Muscle of leg (tissue), 11 donors: ENCODE measurements around the gene ZNF771. TPM values are rescaled to one million over a fixed set of nuclear protein-coding genes. Genes with fewer than 3 reads are reported as not detected.

Experiments used
- DNase-seq: peaks from one replicate; pipeline ENCODE4 v3.0.0; 2013
- H3K27ac ChIP-seq: one replicate; pipeline ENCODE4 v1.5.1; 2013; ENCODE audit warnings: mild to moderate bottlenecking, low read length, control low read depth
- H3K27me3 ChIP-seq: one replicate; pipeline ENCODE4 v1.6.1; 2013; ENCODE audit warnings: low read length; ENCODE audit not compliant: control insufficient read depth, insufficient read depth
- H3K36me3 ChIP-seq: one replicate; pipeline ENCODE4 v1.6.1; 2013; ENCODE audit warnings: low read length; ENCODE audit not compliant: control insufficient read depth, insufficient read depth
- H3K4me1 ChIP-seq: one replicate; pipeline ENCODE4 v1.6.1; 2013; ENCODE audit warnings: low read length; ENCODE audit not compliant: control insufficient read depth, insufficient read depth
- H3K4me3 ChIP-seq: one replicate; pipeline ENCODE4 v1.5.1; 2013; ENCODE audit warnings: low read length, control low read depth
- H3K9me3 ChIP-seq: replicated peaks from 2 replicates; pipeline ENCODE4 v1.6.1; 2013; ENCODE audit warnings: low read depth, low read length; ENCODE audit not compliant: control insufficient read depth
- WGBS: methylation state at CpG from one replicate; pipeline ENCODE4 v1.1.5; 2013; ENCODE audit warnings: missing lambda C conversion rate; ENCODE audit not compliant: insufficient coverage; 5-methylcytosine and 5-hydroxymethylcytosine counted together
- polyA plus RNA-seq, 8 donors: library from polyadenylated mRNA; unstranded; fragments of 120-200 nt; gene quantifications; one replicate each; pipeline versions ENCODE4 v1.2.1 to v1.2.3, GENCODE V29; 2013; ENCODE audit warnings: inconsistent platforms in 1 of 8, low replicate concordance in 1 of 8; ENCODE audit not compliant: insufficient read length in 8 of 8, insufficient read depth in 1 of 8
- total RNA-seq: library from RNA; stranded (reverse); fragments of 120-200 nt; gene quantifications from one replicate; pipeline ENCODE4 v1.2.4, GENCODE V29; 2013

Gene ZNF771
- total and polyA plus RNA-seq, 9 donors: 4.4 to 8.1 (median 6.9) TPM

DNA sequence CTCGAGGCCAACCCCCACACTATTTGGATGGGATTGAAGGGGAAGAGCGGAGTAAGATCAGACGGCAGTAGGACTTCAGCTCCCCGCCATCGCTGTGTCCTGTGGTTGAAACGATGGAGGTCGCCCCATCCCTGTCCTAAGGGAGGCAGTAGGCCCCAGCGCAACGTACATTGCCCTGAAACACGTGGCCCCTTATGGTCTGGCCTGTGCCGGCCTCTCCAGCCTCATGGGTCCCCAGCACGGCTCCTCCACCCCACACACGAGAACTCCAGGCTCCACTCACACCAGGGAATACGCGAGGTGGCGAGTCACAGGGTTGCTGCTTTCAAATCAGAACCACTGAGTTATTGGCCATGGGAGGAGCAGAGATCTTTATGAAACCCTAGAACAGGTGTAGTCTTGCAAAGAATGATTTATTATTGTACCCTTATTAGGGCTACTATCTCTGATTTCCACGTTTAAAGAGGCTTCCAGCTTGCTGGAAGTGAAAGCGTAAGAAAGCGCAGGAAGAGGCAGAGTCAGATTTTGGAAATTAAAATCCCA lies 23.1 kb downstream of the ZNF771 start:
- 25% methylated on average over 11 of the region's 19 CpGs for WGBS

DNA sequence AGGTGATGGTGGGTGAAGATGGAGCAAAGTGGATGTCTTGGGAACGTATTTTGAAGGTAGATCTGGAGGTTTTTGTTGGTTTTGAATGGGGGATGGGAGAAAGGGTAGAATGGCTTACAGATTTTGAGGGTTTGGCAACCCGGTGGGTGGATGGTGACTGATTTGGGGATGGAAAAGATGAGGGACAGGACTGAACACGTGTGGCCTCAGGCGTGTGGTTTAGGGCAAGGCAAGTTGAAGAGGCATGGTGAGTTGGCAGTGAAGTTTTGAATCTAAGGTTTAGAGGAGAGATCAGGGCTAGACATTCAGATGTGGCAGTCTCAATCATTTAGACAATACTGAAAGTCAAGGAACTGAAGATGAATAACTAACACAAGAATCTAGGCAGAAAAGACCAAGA lies 27.4 kb downstream of the ZNF771 start:
- no peaks in the 10 kb centered on the region for H3K9me3 ChIP-seq
- WGBS: 66% methylated on average over 4 of the region's 4 CpGs
- no peak overlapping the region for H3K27ac ChIP-seq
- DNase-seq: no peak
- H3K36me3 ChIP-seq: no peaks in the 10 kb centered on the region
- no peaks in the 10 kb centered on the region for H3K27me3 ChIP-seq
- peaks cover 7% of the 10 kb centered on the region for H3K4me1 ChIP-seq
- H3K4me3 ChIP-seq: no peak overlapping the region

More for the DNA sequence above, 23.1 kb downstream of the ZNF771 start:
- Histone ChIP-seq H3K9me3 (no peaks in the 10 kb centered on the region), H3K27me3 (no peaks in the 10 kb centered on the region), H3K4me1 (peaks cover 16% of the 10 kb centered on the region), H3K27ac (peak overlapping the region; percentile 77), H3K36me3 (peaks cover 14% of the 10 kb centered on the region), H3K4me3 (peak overlapping the region; percentile 93)
- DNase-seq: no peak

GRCh38 chr16:30437511-30438046 lies 30.2 kb downstream of the ZNF771 start:
- Histone ChIP-seq H3K27ac (no peak overlapping the region), H3K27me3 (no peaks in the 10 kb centered on the region), H3K4me1 (no peaks in the 10 kb centered on the region), H3K9me3 (no peaks in the 10 kb centered on the region), H3K4me3 (no peak overlapping the region), H3K36me3 (no peaks in the 10 kb centered on the region)
- no peak for DNase-seq
- 79% methylated on average over 2 of the region's 3 CpGs for WGBS

DNA sequence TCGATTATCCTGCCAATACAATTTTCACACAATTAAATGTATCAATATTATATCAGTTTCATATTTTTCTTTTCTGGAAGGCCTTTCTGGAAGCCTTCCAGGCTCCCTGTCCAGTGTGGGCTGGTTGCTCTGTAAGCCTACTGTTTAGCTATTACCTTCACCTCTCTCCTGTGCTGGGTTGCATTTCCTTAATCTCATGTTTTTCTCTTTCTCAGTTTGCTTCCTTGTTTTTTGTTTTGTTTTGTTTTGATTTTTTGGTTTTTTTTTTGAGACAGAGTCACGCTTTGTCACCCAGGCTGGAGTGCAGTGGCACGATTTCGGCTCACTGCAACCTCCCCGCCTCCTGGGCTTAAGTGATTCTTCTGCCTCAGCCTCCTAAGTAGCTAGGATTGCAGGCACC lies 31.4 kb downstream of the ZNF771 start:
- no peak overlapping the region for H3K27ac ChIP-seq
- no peaks in the 10 kb centered on the region for H3K4me1 ChIP-seq
- 81% methylated on average over 4 of the region's 5 CpGs for WGBS
- no peak for DNase-seq
- no peaks in the 10 kb centered on the region for H3K9me3 ChIP-seq
- H3K4me3 ChIP-seq: no peak overlapping the region
- peaks cover 2% of the 10 kb centered on the region for H3K36me3 ChIP-seq
- H3K27me3 ChIP-seq: no peaks in the 10 kb centered on the region

DNA sequence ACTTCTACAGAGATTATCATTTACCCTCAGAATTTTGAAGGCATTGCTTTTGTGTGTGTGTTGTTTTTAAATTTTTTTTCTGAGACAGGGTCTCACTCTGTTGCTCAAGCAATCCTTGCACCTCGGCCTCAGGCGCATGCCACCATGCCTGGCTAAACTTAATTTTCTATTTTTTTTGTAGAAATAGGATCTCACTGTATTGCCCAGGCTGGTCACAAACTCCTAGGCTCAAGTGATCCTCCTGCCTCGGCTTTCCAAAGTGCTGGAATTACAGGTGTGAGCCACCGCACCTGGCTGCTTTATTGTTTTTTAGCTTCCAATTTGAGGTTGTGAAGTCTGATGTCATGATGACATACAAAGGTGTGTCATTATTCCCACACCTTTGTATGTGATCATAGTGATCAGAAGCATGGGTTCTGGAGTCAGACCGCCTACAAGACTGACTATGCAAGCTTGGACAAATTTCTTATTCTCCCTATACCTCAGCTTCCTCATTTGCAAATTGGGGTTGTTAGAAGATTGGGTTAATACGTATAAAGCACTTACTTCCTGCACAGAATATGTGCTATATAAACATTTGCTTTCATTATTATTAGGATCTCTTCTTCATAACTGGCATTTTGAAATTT lies 32.4 kb downstream of the ZNF771 start:
- Histone ChIP-seq H3K9me3 (no peaks in the 10 kb centered on the region), H3K36me3 (peaks cover 11% of the 10 kb centered on the region), H3K4me3 (no peak overlapping the region), H3K27ac (no peak overlapping the region), H3K27me3 (no peaks in the 10 kb centered on the region), H3K4me1 (peaks cover 4% of the 10 kb centered on the region)
- no peak for DNase-seq
- WGBS: no CpG with 5 or more reads among the region's 6 CpGs

GRCh38 chr16:30443631-30444030 lies 36.2 kb downstream of the ZNF771 start:
- Histone ChIP-seq H3K27me3 (no peaks in the 10 kb centered on the region), H3K4me3 (no peak overlapping the region), H3K4me1 (peaks cover 13% of the 10 kb centered on the region), H3K36me3 (peaks cover 11% of the 10 kb centered on the region), H3K27ac (no peak overlapping the region), H3K9me3 (no peaks in the 10 kb centered on the region)
- no peak for DNase-seq
- no CpG with 5 or more reads among the region's 2 CpGs for WGBS

GRCh38 chr16:30444231-30445148 lies 37.1 kb downstream of the ZNF771 start:
- H3K4me3 ChIP-seq: peak overlapping the region; percentile 75
- WGBS: 93% methylated on average over 28 of the region's 29 CpGs
- peaks cover 13% of the 10 kb centered on the region for H3K4me1 ChIP-seq
- no peaks in the 10 kb centered on the region for H3K9me3 ChIP-seq
- H3K27me3 ChIP-seq: no peaks in the 10 kb centered on the region
- no peak for DNase-seq
- peaks cover 11% of the 10 kb centered on the region for H3K36me3 ChIP-seq
- H3K27ac ChIP-seq: peak overlapping the region; percentile 95

DNA sequence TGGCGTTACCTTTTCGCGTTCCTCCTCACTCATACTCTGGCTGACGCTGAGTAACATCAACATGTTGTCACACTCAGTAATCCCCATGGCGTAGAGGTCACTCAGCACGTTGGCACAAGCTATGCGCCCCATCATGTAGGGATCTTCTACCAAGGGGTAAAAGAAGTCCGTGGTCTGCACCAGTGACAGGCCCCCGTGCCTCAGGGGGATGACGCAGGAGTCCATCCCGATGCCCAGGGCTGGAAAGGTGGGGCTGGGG lies 37.7 kb downstream of the ZNF771 start:
- Histone ChIP-seq H3K4me1 (peaks cover 13% of the 10 kb centered on the region), H3K9me3 (no peaks in the 10 kb centered on the region), H3K4me3 (peak overlapping the region; percentile 75), H3K36me3 (peaks cover 11% of the 10 kb centered on the region), H3K27me3 (no peaks in the 10 kb centered on the region), H3K27ac (peak overlapping the region; percentile 95)
- DNase-seq: no peak
- WGBS: 39% methylated on average over 11 of the region's 11 CpGs

DNA sequence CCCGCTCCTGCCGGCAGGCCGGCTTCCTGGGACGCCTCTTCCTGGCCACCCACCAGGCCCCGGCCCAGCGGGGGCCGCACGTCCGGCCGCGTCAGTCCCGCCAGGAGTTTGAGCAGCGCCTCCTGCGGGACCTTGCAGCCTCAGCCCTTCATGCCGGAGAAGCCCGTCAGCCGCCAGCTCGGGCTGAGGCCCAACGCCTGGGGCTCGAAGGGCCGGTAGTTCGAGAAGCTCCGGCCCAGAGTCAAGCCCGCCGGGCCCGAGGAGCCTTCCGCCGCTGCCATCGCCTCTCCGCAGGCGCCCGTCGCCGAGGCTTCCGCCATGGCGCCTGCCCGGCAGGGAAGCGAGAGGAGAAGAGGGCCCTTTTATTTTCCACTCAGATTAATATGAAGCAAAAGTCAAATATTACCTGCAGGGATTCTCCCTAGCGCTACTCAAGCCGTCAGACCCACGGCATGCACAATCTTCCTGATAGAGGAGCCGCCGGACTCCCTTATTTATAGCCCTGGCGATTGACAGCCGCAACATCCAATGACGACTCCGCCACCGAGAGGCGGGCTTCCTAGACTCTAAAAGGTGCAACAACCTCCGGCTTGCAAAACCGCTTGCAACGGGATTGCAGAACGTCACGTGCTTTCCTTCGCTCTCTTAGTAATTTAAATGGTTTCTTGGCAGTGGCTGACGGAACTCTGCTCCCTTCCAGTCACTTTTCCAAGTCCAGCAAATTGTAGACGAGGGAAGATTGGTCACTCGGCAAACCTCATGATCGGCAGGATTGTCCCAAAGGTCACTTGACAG lies 38.2 kb downstream of the ZNF771 start, which contains the start of gene SEPHS2:
Gene SEPHS2 (minus strand): TSS at position 467 of the 795 bp plus-strand sequence. CDS start 147 bp downstream, at position 320.
- Histone ChIP-seq H3K9me3 (no peaks in the 10 kb centered on the region), H3K36me3 (peaks cover 11% of the 10 kb centered on the region), H3K4me3 (peak within 1 kb of the TSS; percentile 75), H3K27ac (peak within 1 kb of the TSS; percentile 95), H3K4me1 (peaks cover 13% of the 10 kb centered on the region), H3K27me3 (no peaks in the 10 kb centered on the region)
- DNase-seq: peak; percentile 99
- under 1% methylated on average over 47 of the region's 59 CpGs for WGBS
